H1 (cell line): ENCODE results near the gene DBX1. TPM values are rescaled to one million over a fixed set of nuclear protein-coding genes. Genes with fewer than 3 reads are reported as not detected.

ENCODE experiments used
- CTCF ChIP-seq, 3 experiments: IDR thresholded peaks; 1 replicate in 2 of 3; 2 replicates in 1 of 3; pipeline versions ENCODE4 v1.5.1 to v1.6.1; 2011; ENCODE audit warnings: low read length in 3 of 3, mild to moderate bottlenecking in 3 of 3, inconsistent platforms in 2 of 3, low read depth in 1 of 3, moderate library complexity in 1 of 3; ENCODE audit not compliant: insufficient read depth in 1 of 3; ENCODE audit errors: control extremely low read depth in 1 of 3
- SUZ12 ChIP-seq: fragments of 200-600 bp; sonication (generic); IDR thresholded peaks from 2 replicates; pipeline ENCODE4 v1.6.1; 2012; ENCODE audit warnings: mild to moderate bottlenecking, inconsistent platforms, low read length, moderate library complexity, mixed read lengths
- USF2 ChIP-seq: IDR thresholded peaks from 2 replicates; pipeline ENCODE4 v1.6.1; 2011; ENCODE audit warnings: low read length, improper control_type of control experiment
- YY1 ChIP-seq: IDR thresholded peaks from 2 replicates; pipeline ENCODE4 v1.6.1; 2011; ENCODE audit warnings: low read depth, mild to moderate bottlenecking, low read length
- polyA plus RNA-seq, 7 experiments: library from polyadenylated mRNA; depleted of rRNA in 3 of 7; stranded (reverse) in 5 of 7; unstranded in 2 of 7; fragments of >200 nt in 5 of 7; fragments of 200-250 nt in 2 of 7; gene quantifications; 1 replicate in 5 of 7; 2 replicates in 1 of 7; 4 replicates in 1 of 7; pipeline versions ENCODE4 v1.2.1 to v1.2.3, GENCODE V29; 2011 to 2013; ENCODE audit warnings: missing spikeins in 2 of 7, mixed read lengths in 2 of 7
- total RNA-seq: library from RNA; stranded (reverse); fragmentation: NEBNext Ultra II Directional; extraction: Animal tissue kit (Norgen Biotek cat#: 25700); gene quantifications from 2 replicates; pipeline ENCODE4 v1.2.1, GENCODE V29; 2021

DBX1 gene
- total and polyA plus RNA-seq, 2 of the 8 experiments (the other 6 are each of a cell fraction or from before 2014, with no cell fraction given): not detected

- TF ChIP-seq USF2: no peak
- TF ChIP-seq YY1: no peak
- TF ChIP-seq CTCF (IDR thresholded peaks at IDR 0.05; ENCODE audit: control extremely low read depth in 1 of 3, insufficient read depth in 1 of 3, low read depth in 1 of 3, low read length in 3 of 3): no peak
- TF ChIP-seq SUZ12: peak; percentile 73
Observed at GRCh38 chr11:20158597-20159257, 1.5 kb downstream of the DBX1 start (continued).
